GM21447 (cell line): Measurements from ENCODE around the gene KIF16B.

ENCODE experiments used
- ATAC-seq: cut with Tn5 transposase; IDR thresholded peaks from one replicate; pipeline ENCODE4 v1.9.1; 2021; ENCODE audit not compliant: unreplicated experiment

KIF16B gene

GRCh38 chr20:16483024-16483423 lies 90.2 kb downstream of the KIF16B start:
- ATAC-seq = no peak

- ATAC-seq = no peak
Observed at GRCh38 chr20:16481977-16482376, 91.3 kb downstream of the KIF16B start.

- ATAC-seq = no peak
Observed at GRCh38 chr20:16479666-16480065, 93.6 kb downstream of the KIF16B start.

- no peak for ATAC-seq
Observed at GRCh38 chr20:16477632-16478031, 95.6 kb downstream of the KIF16B start.

GRCh38 chr20:16476032-16476431 lies 97.2 kb downstream of the KIF16B start:
- ATAC-seq = no peak

GRCh38 chr20:16475225-16475624 lies 98.0 kb downstream of the KIF16B start:
- no peak for ATAC-seq

- no peak for ATAC-seq
Observed at GRCh38 chr20:16474363-16474762, 98.9 kb downstream of the KIF16B start.

- ATAC-seq = no peak
Observed at GRCh38 chr20:16472045-16472872, 101.0 kb downstream of the KIF16B start.

GRCh38 chr20:16469395-16469905 lies 103.8 kb downstream of the KIF16B start:
- no peak for ATAC-seq

GRCh38 chr20:16462711-16463110 lies 110.5 kb downstream of the KIF16B start:
- no peak for ATAC-seq

GRCh38 chr20:16459019-16459700 lies 114.1 kb downstream of the KIF16B start:
- ATAC-seq = no peak

- ATAC-seq = no peak
Observed at GRCh38 chr20:16457514-16457913, 115.7 kb downstream of the KIF16B start.

- no peak for ATAC-seq
Observed at GRCh38 chr20:16455324-16455723, 117.9 kb downstream of the KIF16B start.

GRCh38 chr20:16451982-16452381 lies 121.3 kb downstream of the KIF16B start:
- no peak for ATAC-seq

GRCh38 chr20:16451001-16451400 lies 122.2 kb downstream of the KIF16B start:
- no peak for ATAC-seq

GRCh38 chr20:16446991-16447390 lies 126.3 kb downstream of the KIF16B start:
- no peak for ATAC-seq

GRCh38 chr20:16446246-16446645 lies 127.0 kb downstream of the KIF16B start:
- no peak for ATAC-seq

- no peak for ATAC-seq
Observed at GRCh38 chr20:16445482-16445881, 127.8 kb downstream of the KIF16B start.

GRCh38 chr20:16444057-16444777 lies 129.0 kb downstream of the KIF16B start:
- no peak for ATAC-seq

GRCh38 chr20:16441546-16442164 lies 131.6 kb downstream of the KIF16B start:
- no peak for ATAC-seq

- no peak for ATAC-seq
Observed at GRCh38 chr20:16440686-16441085, 132.6 kb downstream of the KIF16B start.
